Thoracic aorta (tissue), 2 donors: ENCODE results near the gene NGF. TPM values are rescaled to one million over a fixed set of nuclear protein-coding genes. Genes with fewer than 3 reads are reported as not detected.
"Not testable (repeated sequence)": the region's sequence is repeated elsewhere in the genome, so short reads cannot be mapped to it uniquely, and the experiment has no call there.

Experiments used
- ATAC-seq: fragments of 150-250 bp; one replicate; pipeline ENCODE4 v1.8.0; 2017; ENCODE audit warnings: low read depth; ENCODE audit not compliant: insufficient number of reproducible peaks, low FRiP score
- DNase-seq: peaks from one replicate; pipeline ENCODE4 v3.0.0-alpha.2; 2020; ENCODE audit warnings: low spot score
- H3K27ac ChIP-seq, 2 donors: fragments of 200-600 bp; sonication (generic); 1 replicate in 1 of 2; 2 replicates in 1 of 2; pipeline ENCODE4 v1.5.1; 2016; ENCODE audit warnings: mild to moderate bottlenecking in 2 of 2, moderate library complexity in 2 of 2
- H3K27me3 ChIP-seq: fragments of 200-600 bp; sonication (generic); replicated peaks from 2 replicates; pipeline ENCODE4 v1.6.0; 2016; ENCODE audit warnings: mild to moderate bottlenecking; ENCODE audit not compliant: insufficient read depth
- H3K36me3 ChIP-seq: fragments of 200-600 bp; sonication (generic); one replicate; pipeline ENCODE4 v1.5.1; 2016
- H3K4me1 ChIP-seq, 2 donors: fragments of 200-600 bp; sonication (generic); 1 replicate in 1 of 2; 2 replicates in 1 of 2; pipeline versions ENCODE4 v1.5.1 to v1.6.0; 2016; ENCODE audit warnings: low read depth in 2 of 2, mild to moderate bottlenecking in 1 of 2; ENCODE audit not compliant: control insufficient read depth in 1 of 2
- H3K4me3 ChIP-seq: fragments of 200-600 bp; sonication (generic); 2 replicates; pipeline ENCODE4 v1.5.1; 2016; ENCODE audit warnings: mild to moderate bottlenecking
- H3K9me3 ChIP-seq: fragments of 200-600 bp; sonication (generic); 2 replicates; pipeline ENCODE4 v1.5.1; 2016
- CTCF ChIP-seq: fragments of 200-600 bp; sonication (generic); IDR thresholded peaks from one replicate; pipeline ENCODE4 v1.5.1; 2019; ENCODE audit warnings: antibody characterized with exemption
- total RNA-seq, 2 donors: library from RNA; depleted of rRNA; stranded (reverse); fragments of >200 nt; gene quantifications; one replicate each; pipeline versions ENCODE4 v1.1.0 to v1.2.3, GENCODE V29; 2016

The NGF gene
- total RNA-seq, 2 donors from 2014 or later: 21.8 to 25.7 TPM

DNA sequence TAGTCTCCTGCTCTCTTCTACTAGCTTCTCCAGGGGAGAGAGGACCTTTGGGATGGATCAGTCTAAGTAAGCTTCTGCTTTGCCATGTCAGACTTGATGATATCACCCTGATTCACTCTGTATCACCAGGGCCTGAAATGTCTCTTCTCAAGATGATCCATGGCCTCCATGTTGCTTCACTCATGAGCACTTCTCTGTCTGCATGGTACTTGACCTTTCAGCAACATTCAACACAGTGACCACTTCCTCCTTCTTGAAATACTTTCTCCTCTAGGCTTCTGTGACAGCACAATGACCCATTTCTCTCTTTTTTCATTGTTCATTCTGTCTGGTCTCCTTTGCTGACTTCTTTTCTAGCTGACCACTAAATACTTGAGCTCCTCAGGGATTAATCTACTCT, 35.3 kb upstream of the NGF start:
- no peak for ATAC-seq

GRCh38 chr1:115365738-115366137, 27.7 kb upstream of the NGF start:
- H3K4me1 ChIP-seq: peaks cover 13 to 22% of the 10 kb centered on the region in 2 donors
- no peaks in the 10 kb centered on the region for H3K36me3 ChIP-seq
- ATAC-seq (no peak), DNase-seq (no peak)
- H3K4me3 ChIP-seq: no peak overlapping the region
- H3K9me3 ChIP-seq: no peaks in the 10 kb centered on the region
- no peaks in the 10 kb centered on the region for H3K27me3 ChIP-seq
- no peak overlapping the region for H3K27ac ChIP-seq
- no peak for TF ChIP-seq CTCF

More for the DNA sequence above, 35.3 kb upstream of the NGF start:
- H3K9me3 ChIP-seq: no peaks in the 10 kb centered on the region
- H3K27ac ChIP-seq: no peak overlapping the region
- peaks cover 0 to 7% of the 10 kb centered on the region in 2 donors for H3K4me1 ChIP-seq
- H3K36me3 ChIP-seq: no peaks in the 10 kb centered on the region
- DNase-seq: no peak
- TF ChIP-seq CTCF: no peak
- no peak overlapping the region for H3K4me3 ChIP-seq
- no peaks in the 10 kb centered on the region for H3K27me3 ChIP-seq

- Histone ChIP-seq H3K4me3 (no peak overlapping the region), H3K4me1 (peaks cover 13 to 22% of the 10 kb centered on the region in 2 donors), H3K36me3 (no peaks in the 10 kb centered on the region), H3K27me3 (no peaks in the 10 kb centered on the region), H3K27ac (peak overlapping the region; percentile 3 to 68), H3K9me3 (no peaks in the 10 kb centered on the region)
- DNase-seq (no peak), ATAC-seq (no peak)
- no peak for TF ChIP-seq CTCF
Observed at GRCh38 chr1:115364780-115365155, 26.7 kb upstream of the NGF start.

- Histone ChIP-seq H3K27me3 (no peaks in the 10 kb centered on the region), H3K36me3 (no peaks in the 10 kb centered on the region), H3K4me3 (no peak overlapping the region), H3K27ac (peak overlapping the region; percentile 63 to 68), H3K9me3 (no peaks in the 10 kb centered on the region), H3K4me1 (peaks cover 13 to 22% of the 10 kb centered on the region in 2 donors)
- no peak for TF ChIP-seq CTCF
- ATAC-seq (no peak), DNase-seq (no peak)
Observed at GRCh38 chr1:115364046-115364779, 26.2 kb upstream of the NGF start.

- no peak for TF ChIP-seq CTCF
- no peak for ATAC-seq
- Histone ChIP-seq H3K4me3 (no peak overlapping the region), H3K27ac (peak overlapping the region; percentile 63 to 68), H3K36me3 (no peaks in the 10 kb centered on the region), H3K4me1 (peaks cover 13 to 22% of the 10 kb centered on the region in 2 donors), H3K27me3 (no peaks in the 10 kb centered on the region), H3K9me3 (no peaks in the 10 kb centered on the region)
- DNase-seq: no peak
Observed at GRCh38 chr1:115363171-115363570, 25.1 kb upstream of the NGF start.

DNA sequence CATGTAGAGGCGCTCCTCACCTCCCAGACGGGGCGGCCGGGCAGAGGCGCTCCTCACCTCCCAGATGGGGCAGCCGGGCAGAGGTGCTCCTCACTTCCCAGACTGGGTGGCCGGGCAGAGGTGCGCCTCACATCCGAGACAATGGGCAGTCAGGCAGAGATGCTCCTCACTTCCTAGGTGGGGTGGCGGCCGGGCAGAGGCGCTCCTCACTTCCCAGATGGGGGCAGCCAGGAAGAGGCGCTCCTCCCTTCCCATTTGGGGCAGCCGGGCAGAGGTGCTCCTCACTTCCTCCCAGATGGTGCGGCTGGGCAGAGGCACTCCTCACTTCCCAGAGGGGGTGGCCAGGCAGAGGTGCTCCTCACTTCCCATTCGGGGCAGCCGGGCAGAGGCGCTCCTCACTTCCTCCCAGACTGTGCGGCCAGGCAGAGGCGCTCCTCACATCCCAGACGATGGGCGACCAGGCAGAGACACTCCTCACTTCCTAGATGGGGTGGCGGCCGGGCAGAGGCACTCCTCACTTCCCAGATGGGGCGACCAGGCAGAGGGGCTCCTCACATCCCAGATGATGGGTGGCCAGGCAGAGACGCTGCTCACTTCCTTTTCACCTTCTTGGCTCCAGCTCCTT, 22.6 kb upstream of the NGF start:
- H3K4me1 ChIP-seq: peaks cover 13 to 22% of the 10 kb centered on the region in 2 donors
- not testable (repeated sequence) for ATAC-seq, DNase-seq, H3K4me3 ChIP-seq, H3K9me3 ChIP-seq, H3K27ac ChIP-seq, H3K27me3 ChIP-seq, H3K36me3 ChIP-seq

GRCh38 chr1:115359787-115360452, 21.9 kb upstream of the NGF start:
- not testable (repeated sequence) for H3K4me3 ChIP-seq, H3K36me3 ChIP-seq, H3K9me3 ChIP-seq, ATAC-seq, H3K27me3 ChIP-seq, H3K27ac ChIP-seq, DNase-seq
- peaks cover 13 to 18% of the 10 kb centered on the region in 2 donors for H3K4me1 ChIP-seq
